PFSK-1 (cell line): ENCODE measurements around the gene SYNDIG1L.

Source experiments
- FOXP2 ChIP-seq: optimal IDR thresholded peaks from 2 replicates; pipeline ENCODE3; 2011; ENCODE audit warnings: borderline replicate concordance, control low read depth, inconsistent platforms; ENCODE audit not compliant: insufficient read depth; ENCODE audit errors: extremely low read length, extremely low read depth
- POLR2AphosphoS5 ChIP-seq: IDR thresholded peaks from 2 replicates; pipeline ENCODE4 v1.6.1; 2012; ENCODE audit warnings: low read depth, mild to moderate bottlenecking, control low read depth, low read length, moderate library complexity
- REST ChIP-seq, 2 experiments: IDR thresholded peaks; 2 replicates each; pipeline versions ENCODE4 v1.6.1 to v1.8.0; 2011 to 2012; ENCODE audit warnings: low read depth in 2 of 2, low read length in 2 of 2, control low read depth in 1 of 2, inconsistent platforms in 1 of 2, mild to moderate bottlenecking in 1 of 2, moderate library complexity in 1 of 2; ENCODE audit not compliant: insufficient read depth in 1 of 2
- SIN3A ChIP-seq: IDR thresholded peaks from 2 replicates; pipeline ENCODE4 v1.6.1; 2012; ENCODE audit warnings: mild to moderate bottlenecking, low read length, moderate library complexity, borderline replicate concordance; ENCODE audit not compliant: insufficient read depth
- TAF1 ChIP-seq: IDR thresholded peaks from 2 replicates; pipeline ENCODE4 v1.6.1; 2012; ENCODE audit warnings: low read length, control low read depth, borderline replicate concordance; ENCODE audit not compliant: insufficient read depth

DNA sequence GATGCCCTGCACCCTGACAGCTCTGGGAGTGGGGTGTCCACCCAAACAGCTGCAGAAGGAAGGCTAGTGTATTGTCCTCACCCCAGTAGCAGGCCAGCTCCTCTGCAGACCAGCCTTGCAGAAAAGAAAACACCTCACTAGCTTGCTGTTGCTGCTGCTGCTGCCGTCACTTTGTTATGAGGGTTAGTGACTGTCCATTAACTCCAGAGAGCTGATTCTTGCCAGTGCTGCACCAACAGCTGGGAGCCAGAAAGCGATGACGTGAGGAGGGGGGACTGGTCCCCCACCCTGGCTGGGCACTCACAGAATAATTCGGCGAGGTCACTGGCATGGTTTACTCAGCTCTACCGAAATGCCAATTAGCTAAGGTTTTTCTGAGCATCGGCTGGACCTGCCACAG lies 2.8 kb downstream of the SYNDIG1L start:
- TF ChIP-seq POLR2AphosphoS5 (no peak), TAF1 (no peak), FOXP2 (no peak), SIN3A (no peak), REST (IDR thresholded peaks at IDR 0.05; ENCODE audit: insufficient read depth in 1 of 2, low read depth in 2 of 2, low read length in 2 of 2) (no peak)
